HG03175 (cell line): ENCODE results near the gene CD79A.

ENCODE experiments used
- ATAC-seq: cut with Tn5 transposase; IDR thresholded peaks from one replicate; pipeline ENCODE4 v1.9.1; 2021; ENCODE audit warnings: mild to moderate bottlenecking, moderate library complexity; ENCODE audit not compliant: unreplicated experiment

CD79A gene

DNA sequence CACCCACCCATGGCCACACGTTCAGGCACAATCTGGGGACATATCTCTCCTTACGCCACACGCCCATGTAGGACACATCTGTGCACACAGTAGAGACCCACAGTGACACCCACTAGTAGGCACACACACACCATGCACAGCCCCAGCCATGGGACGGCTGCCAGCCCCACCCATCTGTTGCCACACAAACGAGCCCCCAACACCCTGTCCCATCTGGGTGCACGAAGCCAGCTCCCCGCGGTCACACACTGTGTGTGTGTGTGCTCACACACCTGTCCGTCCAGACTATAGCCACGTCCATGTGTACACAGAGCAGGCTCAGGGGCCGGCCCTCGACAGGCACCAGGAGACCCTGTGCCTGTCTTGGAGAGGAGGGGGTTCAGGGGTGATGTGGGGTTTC is 40.6 kb downstream of the CD79A start:
- ATAC-seq = no peak

DNA sequence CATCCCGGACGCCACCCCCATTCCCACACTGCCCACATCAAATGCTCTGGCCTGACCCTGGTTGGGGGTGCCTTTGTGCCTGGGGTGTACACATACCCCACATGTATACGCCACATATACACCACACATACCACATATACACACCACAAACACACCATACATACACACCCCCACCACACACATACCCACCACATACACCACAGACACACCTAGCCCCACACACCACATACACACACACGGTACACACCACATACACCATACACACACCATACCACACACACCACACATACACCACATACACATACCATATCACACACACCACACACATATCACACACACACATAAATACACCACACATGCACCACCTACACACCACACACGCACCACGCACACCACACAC is 41.0 kb downstream of the CD79A start:
- no peak for ATAC-seq

- ATAC-seq = no peak
Observed at GRCh38 chr19:41918653-41919244, 41.7 kb downstream of the CD79A start.

- ATAC-seq = no peak
Observed at GRCh38 chr19:41919948-41920712, 43.1 kb downstream of the CD79A start.

GRCh38 chr19:41920882-41921576 is 44.0 kb downstream of the CD79A start:
- ATAC-seq = no peak

DNA sequence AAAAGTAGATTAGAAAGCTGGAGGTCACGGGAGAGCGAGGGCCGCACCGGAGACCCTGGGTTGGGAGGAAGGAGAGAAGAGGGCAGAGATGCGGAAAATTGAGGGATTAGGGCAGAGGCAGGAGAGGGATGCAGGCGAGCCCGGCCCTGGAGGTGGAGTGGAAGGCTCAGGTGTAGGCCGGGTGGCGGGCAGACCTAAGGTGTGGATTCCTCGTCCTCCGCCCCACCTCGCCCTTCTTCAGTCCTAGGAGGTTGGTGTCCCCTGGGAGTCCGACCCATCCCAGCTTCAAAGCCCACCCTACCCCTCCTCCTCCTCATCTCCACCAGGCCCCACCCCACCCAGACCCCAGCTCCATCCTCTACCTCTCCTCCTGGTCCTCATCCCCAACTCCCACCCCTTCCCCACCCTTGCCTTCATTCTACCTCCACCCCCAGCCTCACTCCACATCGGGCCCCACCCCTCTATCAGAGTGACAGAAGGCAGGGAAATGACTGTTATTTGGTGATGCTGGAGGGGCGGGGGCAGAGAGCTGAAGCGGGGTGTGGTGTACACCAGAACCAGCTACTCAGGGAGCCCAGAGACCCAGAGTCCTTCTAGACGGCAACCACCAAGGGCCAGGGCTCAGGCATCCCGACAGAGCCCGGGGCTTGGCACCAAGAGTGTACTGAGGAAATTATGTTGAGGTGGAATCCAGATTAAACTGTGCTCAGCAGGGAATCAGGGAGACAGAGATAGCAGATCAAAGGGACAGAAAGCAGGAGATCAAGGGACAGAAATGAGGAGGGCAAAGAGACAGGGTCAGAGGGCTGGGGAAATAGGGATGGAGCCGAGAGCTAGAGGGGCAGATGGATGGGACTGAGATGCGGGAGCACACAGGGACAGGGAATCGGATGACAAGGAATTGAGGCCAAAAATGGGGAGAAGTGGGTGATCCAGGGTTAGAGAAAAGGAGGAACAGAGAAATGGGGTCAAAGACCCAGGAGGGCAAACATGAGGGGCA is 44.8 kb downstream of the CD79A start:
- no peak for ATAC-seq

DNA sequence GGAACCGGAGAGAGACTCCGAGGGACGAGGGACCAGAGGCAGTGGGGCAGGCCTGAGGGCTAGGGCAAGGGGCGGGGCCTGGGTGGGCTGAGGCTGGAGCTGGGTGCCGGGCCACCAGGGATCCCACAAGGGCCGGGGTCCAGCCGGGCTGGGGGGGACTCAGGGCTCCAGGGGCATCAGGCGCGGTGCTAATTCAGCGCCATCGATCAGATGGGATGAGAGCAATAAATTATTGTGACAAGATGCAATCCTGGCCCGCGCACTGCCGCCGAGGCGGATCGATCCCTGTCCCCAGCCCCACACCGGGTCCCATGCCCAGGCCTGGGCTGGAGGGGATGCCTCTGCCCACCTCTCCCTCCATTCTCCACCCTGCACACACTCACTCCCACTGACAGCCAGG is 45.5 kb downstream of the CD79A start:
- no peak for ATAC-seq

DNA sequence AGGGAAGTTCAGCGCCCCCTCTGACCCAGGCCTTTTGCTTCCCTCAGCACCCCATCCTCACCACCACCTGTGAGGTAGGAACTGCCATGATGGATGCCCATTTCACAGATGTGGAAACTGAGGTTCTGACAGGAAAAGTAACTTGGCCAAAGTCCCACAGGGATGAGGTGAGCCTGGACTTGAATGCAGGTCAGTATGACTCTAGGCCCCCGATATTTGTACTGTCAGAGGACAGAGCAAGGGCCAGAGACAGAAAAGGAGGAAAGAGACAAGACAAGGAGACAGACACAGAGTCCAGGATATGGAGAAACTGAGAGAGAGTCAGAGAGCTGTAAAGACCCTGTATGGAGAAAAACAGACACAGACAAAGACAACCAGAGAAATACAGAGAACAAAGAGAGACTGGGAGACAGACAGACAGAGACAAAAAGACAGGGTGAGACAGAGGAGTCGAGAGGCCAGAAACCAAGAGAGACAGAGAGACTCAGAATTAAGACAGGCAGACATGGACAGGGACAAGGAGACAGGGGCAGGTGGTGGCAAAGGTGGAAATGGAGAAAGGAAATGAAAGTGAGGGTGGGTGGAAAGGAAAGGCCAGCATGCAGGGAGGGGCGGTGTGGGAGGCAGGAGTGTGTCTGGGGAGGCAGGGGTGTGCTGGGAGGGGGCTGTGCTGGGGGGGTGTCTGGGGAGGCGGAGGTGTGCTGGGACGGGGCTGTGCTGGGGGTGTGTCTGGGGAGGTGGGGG is 46.1 kb downstream of the CD79A start:
- no peak for ATAC-seq

DNA sequence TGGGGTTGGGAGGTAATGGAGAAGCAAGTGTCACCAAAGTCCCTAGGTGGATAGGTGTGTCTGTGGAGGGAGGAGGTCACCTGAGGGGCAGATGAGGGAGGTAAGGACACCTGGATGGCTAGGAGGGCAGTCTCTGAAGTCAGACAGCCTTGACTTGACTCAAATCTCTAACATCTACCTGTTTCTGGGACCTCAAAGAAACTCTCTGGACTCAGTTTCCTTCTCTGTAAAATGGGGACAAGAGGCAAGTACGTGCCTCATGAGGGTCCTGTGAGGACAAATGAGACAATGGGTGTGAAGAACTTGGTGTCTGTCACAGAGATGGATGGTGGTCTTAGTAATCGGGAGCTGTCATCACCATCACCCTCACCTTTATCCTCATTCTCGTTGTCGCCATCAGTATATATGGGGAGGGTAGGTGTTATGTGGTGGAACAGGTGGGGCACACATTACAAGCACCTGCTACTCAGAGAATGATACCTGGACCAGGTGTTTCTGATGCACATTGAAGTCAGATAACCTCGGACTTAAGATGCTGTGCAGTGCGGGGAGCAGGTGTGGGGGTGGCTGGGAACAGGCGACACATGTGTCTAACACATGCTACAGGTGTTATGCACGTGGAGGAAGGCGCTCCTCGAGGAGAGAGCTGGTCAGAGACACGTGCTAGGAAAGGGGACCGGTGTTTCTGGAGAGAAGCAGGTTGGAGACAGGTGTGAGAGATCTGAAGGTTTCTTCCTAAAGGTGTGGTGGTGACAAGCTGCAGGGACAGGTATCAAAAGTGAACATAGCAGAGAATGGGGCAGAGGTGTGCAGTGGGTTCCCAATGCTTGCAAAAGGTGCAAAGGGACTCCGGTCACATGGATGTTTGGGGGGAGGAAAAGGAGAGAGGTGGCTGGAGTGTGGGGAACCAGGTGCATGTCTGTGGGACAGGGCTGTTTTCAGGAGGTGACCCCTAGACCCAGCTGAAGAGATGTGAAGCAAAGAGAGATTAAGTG is 47.4 kb downstream of the CD79A start:
- no peak for ATAC-seq

GRCh38 chr19:41925208-41926003 is 48.3 kb downstream of the CD79A start:
- no peak for ATAC-seq

GRCh38 chr19:41926028-41926762 is 49.1 kb downstream of the CD79A start:
- ATAC-seq = no peak

DNA sequence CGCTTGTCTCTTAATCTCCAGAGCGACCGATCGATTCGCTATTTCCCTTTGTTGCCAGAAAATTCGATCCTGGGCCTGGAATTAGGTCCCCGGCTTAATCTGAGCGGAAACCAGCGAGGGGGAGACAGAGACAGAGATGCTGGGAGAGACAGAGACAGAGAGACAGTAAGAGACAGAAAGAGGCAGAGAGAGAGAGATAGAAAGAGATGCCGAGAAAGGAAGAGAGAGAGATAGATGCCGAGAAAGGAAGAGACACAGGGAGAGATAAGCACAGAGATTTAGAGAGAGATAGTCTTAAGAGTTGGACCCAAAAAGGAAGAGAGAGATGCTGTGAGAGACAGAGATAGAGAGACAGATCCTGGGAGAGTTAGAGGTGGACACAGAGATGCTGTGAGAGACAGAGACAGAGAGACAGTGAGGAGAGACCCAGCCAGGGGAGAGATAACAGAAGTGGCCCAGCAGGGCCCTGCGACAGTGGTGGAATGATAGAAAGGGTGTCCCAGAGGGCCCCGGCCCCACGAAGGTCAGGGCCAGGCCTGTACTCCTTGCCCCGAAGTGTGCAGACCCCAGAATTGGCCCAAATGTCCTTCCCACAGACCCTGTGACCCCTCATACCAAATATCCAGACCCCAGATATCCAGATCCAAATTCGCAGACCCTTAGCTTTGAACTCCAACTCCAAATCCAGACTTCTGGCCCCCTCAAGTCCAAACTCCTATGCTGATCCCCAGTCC is 49.9 kb downstream of the CD79A start:
- ATAC-seq = no peak

DNA sequence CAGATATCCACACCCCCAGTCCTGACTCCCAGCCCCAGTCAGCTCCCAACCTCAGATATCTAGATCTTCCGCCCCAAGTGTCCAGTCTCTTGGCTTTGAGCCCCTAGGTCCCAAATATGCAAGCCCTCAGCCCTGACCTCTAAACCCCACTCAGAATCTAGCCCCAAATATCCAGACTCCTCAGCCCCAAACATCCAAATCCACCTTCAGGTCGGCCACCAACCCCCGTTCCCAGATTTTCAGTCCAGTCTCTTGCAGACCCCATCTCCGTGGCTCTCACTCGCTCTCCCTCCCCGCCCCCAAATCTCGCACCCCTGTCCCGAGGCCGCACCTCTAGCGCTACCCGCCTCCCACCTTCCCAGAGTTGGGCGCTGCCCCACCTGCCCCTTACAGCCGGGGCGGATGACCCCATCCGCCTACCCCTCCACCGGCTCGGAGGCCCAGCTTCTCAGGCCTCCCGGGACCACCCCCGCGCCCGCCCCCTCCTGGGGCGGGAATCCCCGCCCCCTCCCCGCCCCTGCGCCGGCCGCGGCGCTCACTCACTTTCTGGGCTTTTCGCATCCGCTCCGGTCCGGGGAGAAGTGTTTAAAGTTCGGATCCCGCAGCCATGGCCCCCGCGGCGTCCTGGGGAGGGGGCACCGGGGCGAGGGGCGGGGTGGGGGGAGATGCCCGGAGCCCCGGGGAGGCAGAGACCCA is 50.6 kb downstream of the CD79A start:
- ATAC-seq = no peak

- ATAC-seq = no peak
Observed at GRCh38 chr19:41928221-41928683, 51.2 kb downstream of the CD79A start, which contains the start of gene ERFL. ERFL (minus strand) TSS chr19:41928449; CDS start chr19:41912919, 15,530 bp downstream.

GRCh38 chr19:41928754-41929535 is 51.9 kb downstream of the CD79A start:
- no peak for ATAC-seq
